K562 treated with DMSO at 1 percent for 24 hours (cell line): ENCODE data around the gene TELO2. TPM values are rescaled to one million over a fixed set of nuclear protein-coding genes. Genes with fewer than 3 reads are reported as not detected.

Experiments used
- total RNA-seq: library from RNA; unstranded; fragments of 300-600 nt; gene quantifications from 2 replicates; pipeline ENCODE4 v1.2.3, GENCODE V29; 2022; ENCODE audit warnings: low read depth; ENCODE audit not compliant: insufficient read depth

TELO2 gene
- total RNA-seq: 59.8 and 75.6 TPM in 2 replicates

GRCh38 chr16:1492923-1493745, at the start of gene TELO2:
TELO2 (plus strand) TSS chr16:1493360; CDS start chr16:1494282, 922 bp downstream.

GRCh38 chr16:1443980-1444729, 49.0 kb upstream of the TELO2 start, which contains the start of gene CCDC154:
CCDC154 (minus strand) TSS chr16:1444556; CDS start chr16:1444322, 234 bp downstream.

GRCh38 chr16:1474796-1475551, 18.2 kb upstream of the TELO2 start, which contains the start of gene CLCN7:
CLCN7 (minus strand) TSS chr16:1475028; CDS start chr16:1474974, 54 bp downstream.

GRCh38 chr16:1488619-1489018, 4.5 kb upstream of the TELO2 start, which contains the start of gene PTX4:
PTX4 (minus strand) TSS chr16:1488944; CDS start chr16:1488909, 35 bp downstream.

GRCh38 chr16:1533443-1533951, 40.3 kb downstream of the TELO2 start, which contains the start of gene TMEM204:
TMEM204 (plus strand) TSS chr16:1533666; CDS start chr16:1534276, 610 bp downstream.

Other genes starting within 250 kb of the TELO2 start
- gene TPSD1, start 237.3 kb upstream of the TELO2 start, total RNA-seq: not detected in 2 replicates
- 61.6 and 64.4 TPM in 2 replicates for gene UBE2I, start 183.7 kb upstream of the TELO2 start, total RNA-seq
- 11.4 and 14.0 TPM in 2 replicates for gene BAIAP3, start 159.7 kb upstream of the TELO2 start, total RNA-seq
- gene TSR3, start 141.5 kb upstream of the TELO2 start, total RNA-seq: 93.4 and 102 TPM in 2 replicates
- 42.6 and 47.9 TPM in 2 replicates for gene GNPTG, start 141.4 kb upstream of the TELO2 start, total RNA-seq
- 18.6 and 27.2 TPM in 2 replicates for gene UNKL, start 78.7 kb upstream of the TELO2 start, total RNA-seq
- 25.0 and 26.1 TPM in 2 replicates for gene UQCC4, start 72.6 kb upstream of the TELO2 start, total RNA-seq
- not detected in 2 replicates for gene PERCC1, start 62.3 kb upstream of the TELO2 start, total RNA-seq
- gene CCDC154, start 48.8 kb upstream of the TELO2 start, total RNA-seq: 0.86 and 1.9 TPM in 2 replicates
- 149 and 176 TPM in 2 replicates for gene CLCN7, start 18.3 kb upstream of the TELO2 start, total RNA-seq
- not detected in 2 replicates for gene PTX4, start 4.4 kb upstream of the TELO2 start, total RNA-seq
- gene TMEM204, start 40.3 kb downstream of the TELO2 start, total RNA-seq: 0.16 TPM in 1 of 2 replicates, not detected in the other
- gene IFT140, start 118.7 kb downstream of the TELO2 start, total RNA-seq: 7.5 and 9.0 TPM in 2 replicates
- 10.4 and 11.2 TPM in 2 replicates for gene CRAMP1, start 119.0 kb downstream of the TELO2 start, total RNA-seq
- 47.4 and 47.6 TPM in 2 replicates for gene JPT2, start 184.9 kb downstream of the TELO2 start, total RNA-seq
- gene MAPK8IP3, start 212.8 kb downstream of the TELO2 start, total RNA-seq: 30.2 and 39.0 TPM in 2 replicates